Endothelial cell of umbilical vein (primary cell): ENCODE measurements around the gene HMCN1.

Experiments used
- EZH2 ChIP-seq: IDR thresholded peaks from 2 replicates; pipeline ENCODE4 v1.6.1; 2012; ENCODE audit warnings: borderline replicate concordance, low read depth, mild to moderate bottlenecking, moderate library complexity, low read length, inconsistent platforms; ENCODE audit not compliant: severe bottlenecking
- POLR2AphosphoS5 ChIP-seq: IDR thresholded peaks from 2 replicates; pipeline ENCODE4 v1.6.1; 2012; ENCODE audit warnings: low read depth, mild to moderate bottlenecking, control low read depth, low read length, moderate library complexity; ENCODE audit not compliant: insufficient read depth

GRCh38 chr1:185969028-185969427, 234.8 kb downstream of the HMCN1 start:
- no peak for TF ChIP-seq POLR2AphosphoS5
- TF ChIP-seq EZH2: no peak
